ENCODE results near the gene SP140. TPM values are rescaled to one million over a fixed set of nuclear protein-coding genes. Genes with fewer than 3 reads are reported as not detected.

SP140 gene
- total and polyA plus RNA-seq, 2 experiments from 2014 or later: 0.24 to 0.70 TPM

DNA sequence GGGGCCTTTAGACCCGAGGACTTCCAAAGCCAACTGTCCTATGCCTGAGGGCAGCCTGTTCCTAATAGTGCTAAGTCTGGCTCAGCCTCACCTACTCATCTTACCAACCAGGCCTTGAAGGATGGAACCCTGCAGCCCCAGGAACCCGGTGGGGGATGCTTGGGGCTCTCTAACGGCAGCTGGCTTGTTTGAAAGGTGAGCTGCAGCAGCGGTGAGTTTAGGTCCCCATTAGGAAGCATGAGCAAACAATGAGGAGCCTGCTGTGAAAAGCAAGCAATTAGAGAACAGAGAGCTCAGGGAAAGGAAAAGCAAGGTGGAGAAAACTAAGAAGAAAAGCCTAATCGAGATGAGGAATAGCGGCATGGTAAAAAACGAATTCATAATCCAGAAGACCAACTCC is 45.6 kb upstream of the SP140 start:
- H3K4me2 ChIP-seq: no peak overlapping the region
- H3K27me3 ChIP-seq (ENCODE audit: insufficient read depth): no peaks in the 10 kb centered on the region
- Mint-ChIP-seq H3K27me3 (ENCODE audit: insufficient read depth, low read depth, poor library complexity) (peaks cover 7% of the 10 kb centered on the region), H3K36me3 (ENCODE audit: low read depth) (peaks cover 10% of the 10 kb centered on the region), H3K4me1 (peaks cover 21% of the 10 kb centered on the region), H3K9me3 (peaks cover 9% of the 10 kb centered on the region; the same call in 2 of the 3 replicates), H3K4me3 (no peak overlapping the region), H3K27ac (no peak overlapping the region)
- H3K79me2 ChIP-seq (replicated peaks; ENCODE audit: insufficient read depth): no peaks in the 10 kb centered on the region
- TF ChIP-seq, protein P1, sequence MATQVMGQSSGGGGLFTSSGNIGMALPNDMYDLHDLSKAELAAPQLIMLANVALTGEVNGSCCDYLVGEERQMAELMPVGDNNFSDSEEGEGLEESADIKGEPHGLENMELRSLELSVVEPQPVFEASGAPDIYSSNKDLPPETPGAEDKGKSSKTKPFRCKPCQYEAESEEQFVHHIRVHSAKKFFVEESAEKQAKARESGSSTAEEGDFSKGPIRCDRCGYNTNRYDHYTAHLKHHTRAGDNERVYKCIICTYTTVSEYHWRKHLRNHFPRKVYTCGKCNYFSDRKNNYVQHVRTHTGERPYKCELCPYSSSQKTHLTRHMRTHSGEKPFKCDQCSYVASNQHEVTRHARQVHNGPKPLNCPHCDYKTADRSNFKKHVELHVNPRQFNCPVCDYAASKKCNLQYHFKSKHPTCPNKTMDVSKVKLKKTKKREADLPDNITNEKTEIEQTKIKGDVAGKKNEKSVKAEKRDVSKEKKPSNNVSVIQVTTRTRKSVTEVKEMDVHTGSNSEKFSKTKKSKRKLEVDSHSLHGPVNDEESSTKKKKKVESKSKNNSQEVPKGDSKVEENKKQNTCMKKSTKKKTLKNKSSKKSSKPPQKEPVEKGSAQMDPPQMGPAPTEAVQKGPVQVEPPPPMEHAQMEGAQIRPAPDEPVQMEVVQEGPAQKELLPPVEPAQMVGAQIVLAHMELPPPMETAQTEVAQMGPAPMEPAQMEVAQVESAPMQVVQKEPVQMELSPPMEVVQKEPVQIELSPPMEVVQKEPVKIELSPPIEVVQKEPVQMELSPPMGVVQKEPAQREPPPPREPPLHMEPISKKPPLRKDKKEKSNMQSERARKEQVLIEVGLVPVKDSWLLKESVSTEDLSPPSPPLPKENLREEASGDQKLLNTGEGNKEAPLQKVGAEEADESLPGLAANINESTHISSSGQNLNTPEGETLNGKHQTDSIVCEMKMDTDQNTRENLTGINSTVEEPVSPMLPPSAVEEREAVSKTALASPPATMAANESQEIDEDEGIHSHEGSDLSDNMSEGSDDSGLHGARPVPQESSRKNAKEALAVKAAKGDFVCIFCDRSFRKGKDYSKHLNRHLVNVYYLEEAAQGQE (IDR thresholded peaks at IDR 0.05; ENCODE audit: unreplicated experiment): no peak
- no peak for TF ChIP-seq ETS1 (IDR thresholded peaks at IDR 0.05)
- H3K9me2 ChIP-seq (ENCODE audit: insufficient read depth): no peaks in the 10 kb centered on the region
- H3K4me3 ChIP-seq: no peak overlapping the region
- no peaks in the 10 kb centered on the region for H3K36me3 ChIP-seq (ENCODE audit: insufficient read depth)
- peak; percentile 80 for ATAC-seq
- peak; percentile 23 for DNase-seq (ENCODE audit: low spot score)
- no peaks in the 10 kb centered on the region for H3F3A ChIP-seq (replicated peaks; ENCODE audit: low read depth)
- H3K4me1 ChIP-seq (ENCODE audit: insufficient read depth): peaks cover 11% of the 10 kb centered on the region
- H3K27ac ChIP-seq (ENCODE audit: low read depth): no peak overlapping the region
- no peak overlapping the region for H2AFZ ChIP-seq
- H4K20me1 ChIP-seq (replicated peaks; ENCODE audit: insufficient read depth): no peaks in the 10 kb centered on the region

- no peaks in the 10 kb centered on the region for H3K36me3 ChIP-seq (ENCODE audit: insufficient read depth)
- TF ChIP-seq NANOG (IDR thresholded peaks at IDR 0.05; ENCODE audit: borderline replicate concordance) (no peak), ZNF114 (CRISPR knock-in tag; IDR thresholded peaks at IDR 0.05) (no peak), CREB1 (CRISPR knock-in tag; IDR thresholded peaks at IDR 0.05; ENCODE audit: low read depth) (no peak)
- Mint-ChIP-seq H3K4me1 (peaks cover 21% of the 10 kb centered on the region), H3K27me3 (ENCODE audit: insufficient read depth, low read depth, poor library complexity) (peaks cover 7% of the 10 kb centered on the region), H3K9me3 (peaks cover 9% of the 10 kb centered on the region; the same call in 2 of the 3 replicates), H3K4me3 (no peak overlapping the region), H3K36me3 (ENCODE audit: low read depth) (peaks cover 10% of the 10 kb centered on the region), H3K27ac (no peak overlapping the region)
- no peak for DNase-seq (ENCODE audit: low spot score)
- no peaks in the 10 kb centered on the region for H4K20me1 ChIP-seq (replicated peaks; ENCODE audit: insufficient read depth)
- no peak for ATAC-seq
- H3K9me2 ChIP-seq (ENCODE audit: insufficient read depth): no peaks in the 10 kb centered on the region
- no peaks in the 10 kb centered on the region for H3F3A ChIP-seq (replicated peaks; ENCODE audit: low read depth)
- H2AFZ ChIP-seq: no peak overlapping the region
- H3K79me2 ChIP-seq (replicated peaks; ENCODE audit: insufficient read depth): no peaks in the 10 kb centered on the region
- H3K27me3 ChIP-seq (ENCODE audit: insufficient read depth): no peaks in the 10 kb centered on the region
- H3K4me3 ChIP-seq: no peak overlapping the region
- H3K27ac ChIP-seq (ENCODE audit: low read depth): no peak overlapping the region
- peaks cover 11% of the 10 kb centered on the region for H3K4me1 ChIP-seq (ENCODE audit: insufficient read depth)
- H3K4me2 ChIP-seq: no peak overlapping the region
These were observed 44.3 kb upstream of the SP140 start for GRCh38 chr2:230181195-230181594.

Data from GM23338 (cell line).